IMR-90 (cell line): ENCODE results near the gene ST6GALNAC3. TPM values are rescaled to one million over a fixed set of nuclear protein-coding genes. Genes with fewer than 3 reads are reported as not detected.

ENCODE experiments used
- ATAC-seq: fragments of 200-7000 bp; cut with Tn5 transposase; 2 replicates; pipeline ENCODE4 v1.9.1; 2020; ENCODE audit warnings: low read depth, mild to moderate bottlenecking, moderate library complexity
- BruUV-seq: library from RNA; stranded (reverse); fragments of 400-500 nt; replicated peaks from 2 replicates; lab custom pipeline; 2021; lab: Mats Ljungman, UMichigan
- CTCF ChIA-PET: fragments of 300-600 bp; formaldehyde crosslinking; extraction: SDS; loops from one replicate; lab custom pipeline; 2021; ENCODE audit warnings: antibody characterized with exemption; lab: Yijun Ruan, JAX
- POLR2A ChIA-PET: fragments of 300-600 bp; sonication (Branson Sonifier 250); formaldehyde crosslinking; loops from one replicate; lab custom pipeline; 2022; ENCODE audit warnings: antibody characterized with exemption; ENCODE audit not compliant: unreplicated experiment; lab: Charles Lee
- DNase-seq: peaks from one replicate; pipeline ENCODE4 v3.0.0; 2013
- H2AFZ ChIP-seq: replicated peaks from 2 replicates; pipeline ENCODE3; 2013; ENCODE audit warnings: low read length, mild to moderate bottlenecking; ENCODE audit not compliant: poor library complexity
- H2AK5ac ChIP-seq: 2 replicates; pipeline ENCODE4 v1.6.1; 2013; ENCODE audit warnings: low read depth, low read length, inconsistent platforms
- H2AK9ac ChIP-seq: replicated peaks from 2 replicates; pipeline ENCODE3; 2013; ENCODE audit warnings: mild to moderate bottlenecking, low read depth, low read length, moderate library complexity; ENCODE audit not compliant: poor library complexity
- H2BK120ac ChIP-seq: 2 replicates; pipeline ENCODE4 v1.6.1; 2013; ENCODE audit warnings: low read depth, low read length, inconsistent platforms
- H2BK15ac ChIP-seq: 3 replicates; pipeline ENCODE4 v1.6.1; 2013; ENCODE audit warnings: low read depth, low read length, inconsistent platforms
- H2BK20ac ChIP-seq: 2 replicates; pipeline ENCODE4 v1.6.1; 2013; ENCODE audit warnings: low read depth, mild to moderate bottlenecking, inconsistent platforms, low read length, moderate library complexity
- H2BK5ac ChIP-seq: 2 replicates; pipeline ENCODE4 v1.6.1; 2013; ENCODE audit warnings: mild to moderate bottlenecking, low read depth, low read length, inconsistent platforms; ENCODE audit not compliant: poor library complexity, severe bottlenecking
- H3K14ac ChIP-seq: replicated peaks from 2 replicates; pipeline ENCODE4 v1.6.1; 2013; ENCODE audit warnings: low read depth, low read length, inconsistent platforms
- H3K18ac ChIP-seq: 2 replicates; pipeline ENCODE4 v1.6.1; 2013; ENCODE audit warnings: low read depth, low read length, control low read depth
- H3K23ac ChIP-seq: 2 replicates; pipeline ENCODE4 v1.6.1; 2013; ENCODE audit warnings: low read depth, low read length, inconsistent platforms
- H3K27ac ChIP-seq: 2 replicates; pipeline ENCODE4 v1.5.1; 2013; ENCODE audit warnings: mild to moderate bottlenecking, control low read depth, low read length; ENCODE audit not compliant: insufficient read depth
- H3K27me3 ChIP-seq: 2 replicates; pipeline ENCODE4 v1.6.1; 2013; ENCODE audit warnings: low read length; ENCODE audit not compliant: control insufficient read depth, insufficient read depth
- H3K36me3 ChIP-seq: 2 replicates; pipeline ENCODE4 v1.6.1; 2013; ENCODE audit warnings: low read length, mixed read lengths; ENCODE audit not compliant: control insufficient read depth, insufficient read depth
- H3K4ac ChIP-seq: 2 replicates; pipeline ENCODE4 v1.6.1; 2013; ENCODE audit warnings: low read depth, low read length, inconsistent platforms
- H3K4me1 ChIP-seq: 2 replicates; pipeline ENCODE4 v1.6.1; 2013; ENCODE audit warnings: low read length, mixed read lengths; ENCODE audit not compliant: control insufficient read depth, insufficient read depth
- H3K4me2 ChIP-seq: 2 replicates; pipeline ENCODE4 v1.6.1; 2013; ENCODE audit warnings: low read depth, mild to moderate bottlenecking, control low read depth, low read length, moderate library complexity
- H3K4me3 ChIP-seq: 2 replicates; pipeline ENCODE4 v1.5.1; 2013; ENCODE audit warnings: low read depth, mild to moderate bottlenecking, control low read depth, low read length, moderate library complexity; ENCODE audit not compliant: insufficient read depth
- H3K56ac ChIP-seq: 2 replicates; pipeline ENCODE4 v1.6.1; 2013; ENCODE audit warnings: low read length, inconsistent platforms; ENCODE audit not compliant: insufficient read depth; ENCODE audit errors: extremely low read depth
- H3K79me1 ChIP-seq, 2 experiments: 2 replicates each; pipeline ENCODE4 v1.6.1; 2013; ENCODE audit warnings: low read length in 2 of 2, inconsistent platforms in 1 of 2, low read depth in 1 of 2
- H3K9ac ChIP-seq: 2 replicates; pipeline ENCODE4 v1.6.1; 2013; ENCODE audit warnings: low read depth, low read length, control low read depth
- H3K9me1 ChIP-seq: 2 replicates; pipeline ENCODE4 v1.6.1; 2013; ENCODE audit warnings: low read length, inconsistent platforms; ENCODE audit not compliant: insufficient read depth
- H3K9me3 ChIP-seq: 2 replicates; pipeline ENCODE4 v1.6.1; 2013; ENCODE audit warnings: low read length; ENCODE audit not compliant: control insufficient read depth, insufficient read depth
- H4K20me1 ChIP-seq: 2 replicates; pipeline ENCODE4 v1.6.1; 2013; ENCODE audit warnings: low read length, inconsistent platforms; ENCODE audit not compliant: insufficient read depth
- H4K5ac ChIP-seq: 2 replicates; pipeline ENCODE4 v1.6.1; 2013; ENCODE audit warnings: mild to moderate bottlenecking, low read depth, low read length, control low read depth
- H4K8ac ChIP-seq, 2 experiments: 2 replicates each; pipeline ENCODE4 v1.6.1; 2013; ENCODE audit warnings: low read depth in 2 of 2, low read length in 2 of 2, control low read depth in 1 of 2, inconsistent platforms in 1 of 2
- H4K91ac ChIP-seq: 2 replicates; pipeline ENCODE4 v1.6.1; 2013; ENCODE audit warnings: low read depth, low read length, inconsistent platforms; ENCODE audit not compliant: insufficient read depth
- BHLHE40 ChIP-seq: fragments of 150-350 bp; IDR thresholded peaks from 2 replicates; pipeline ENCODE4 v1.6.1; 2016; ENCODE audit warnings: mild to moderate bottlenecking, low read depth, low read length
- CEBPB ChIP-seq: IDR thresholded peaks from 2 replicates; pipeline ENCODE4 v1.6.1; 2012; ENCODE audit warnings: low read depth, low read length, improper control_type of control experiment
- MAFK ChIP-seq: IDR thresholded peaks from 2 replicates; pipeline ENCODE4 v1.6.1; 2012; ENCODE audit warnings: low read depth, low read length, improper control_type of control experiment
- MAZ ChIP-seq: IDR thresholded peaks from 2 replicates; pipeline ENCODE4 v1.6.1; 2012; ENCODE audit warnings: low read depth, mild to moderate bottlenecking, low read length, improper control_type of control experiment, moderate library complexity, borderline replicate concordance
- NFE2L2 ChIP-seq: fragments of 150-350 bp; IDR thresholded peaks from 2 replicates; pipeline ENCODE4 v1.6.1; 2016; ENCODE audit warnings: low read depth, mild to moderate bottlenecking, low read length
- RCOR1 ChIP-seq: IDR thresholded peaks from 2 replicates; pipeline ENCODE4 v1.6.1; 2012; ENCODE audit warnings: mild to moderate bottlenecking, low read length, improper control_type of control experiment; ENCODE audit not compliant: insufficient replicate concordance
- USF2 ChIP-seq: fragments of 150-350 bp; IDR thresholded peaks from 2 replicates; pipeline ENCODE4 v1.6.1; 2017; ENCODE audit warnings: mild to moderate bottlenecking, antibody characterized with exemption, low read length, low read depth
- WGBS, 2 experiments: methylation state at CpG; one replicate each; pipeline versions ENCODE4 v1.1.5 to v1.1.7; 2013; ENCODE audit warnings: missing lambda C conversion rate in 2 of 2; ENCODE audit not compliant: insufficient read length in 1 of 2; ENCODE audit errors: extremely low coverage in 2 of 2; 5-methylcytosine and 5-hydroxymethylcytosine counted together
- dilution Hi-C: fragments of 300-500 bp; cut with HindIII; formaldehyde crosslinking; loops from one replicate; pipeline ENCODE4 v1.14.3; 2018; ENCODE audit warnings: low sequenced_read_pairs; ENCODE audit not compliant: unreplicated experiment
- in situ Hi-C: fragments of 300-500 bp; cut with MboI; formaldehyde crosslinking; loops from 3 replicates; pipeline ENCODE4 v1.14.3; 2019; ENCODE audit warnings: low sequenced_read_pairs, inconsistent platforms, mixed read lengths
- intact Hi-C: fragments of 100-400 bp; cut with micrococcal nuclease; formaldehyde crosslinking; loops from 2 replicates; pipeline ENCODE4 v1.10.0; 2022
- polyA plus RNA-seq, 3 experiments: library from polyadenylated mRNA; depleted of rRNA; stranded (reverse); fragments of >200 nt; gene quantifications; 2 replicates each; pipeline ENCODE4 v1.2.3, GENCODE V29; 2012; ENCODE audit warnings: low replicate concordance in 1 of 3
- total RNA-seq: library from RNA; depleted of rRNA; stranded (reverse); fragments of >200 nt; gene quantifications from 2 replicates; pipeline ENCODE4 v1.2.3, GENCODE V29; 2012

ST6GALNAC3 gene
- total and polyA plus RNA-seq, 2 of the 4 experiments (the other 2 are of a cell fraction): 0.65 to 1.3 TPM

GRCh38 chr1:76033800-76034475, 40.6 kb upstream of the ST6GALNAC3 start:
- ChIA-PET CTCF (no interaction called here), POLR2A (no interaction called here)
- dilution Hi-C loops: no loop called here

More at GRCh38 chr1:76033800-76034475, 40.6 kb upstream of the ST6GALNAC3 start:
- no peaks in the 10 kb centered on the region for H3K4me1 ChIP-seq
- H3K4ac ChIP-seq: no peak overlapping the region
- no peak overlapping the region for H3K4me2 ChIP-seq
- DNase-seq: no peak
- no peaks in the 10 kb centered on the region for H3K79me1 ChIP-seq
- no peak overlapping the region for H4K5ac ChIP-seq
- no peak overlapping the region for H2BK15ac ChIP-seq
- H3K27ac ChIP-seq: no peak overlapping the region
- no peaks in the 10 kb centered on the region for H3K9me3 ChIP-seq
- no peak overlapping the region for H2AK5ac ChIP-seq
- no peak for TF ChIP-seq BHLHE40
- TF ChIP-seq MAFK: no peak
- no peak for TF ChIP-seq RCOR1
- TF ChIP-seq NFE2L2: no peak
- TF ChIP-seq USF2: no peak
- TF ChIP-seq CEBPB: no peak
- TF ChIP-seq MAZ: no peak
- no peak overlapping the region for H3K56ac ChIP-seq
- BruUV-seq: no TSS peak
- H2BK120ac ChIP-seq: no peak overlapping the region
- no peak overlapping the region for H2BK20ac ChIP-seq
- no peak overlapping the region for H2BK5ac ChIP-seq
- no peak for ATAC-seq
- H4K20me1 ChIP-seq: no peaks in the 10 kb centered on the region
- intact Hi-C loops: no loop called here
- H2AFZ ChIP-seq: no peak overlapping the region
- in situ Hi-C loops: no loop called here
- no peak overlapping the region for H3K14ac ChIP-seq
- H3K23ac ChIP-seq: no peak overlapping the region
- no peaks in the 10 kb centered on the region for H3K9me1 ChIP-seq
- no peak overlapping the region for H4K91ac ChIP-seq
- no peak overlapping the region for H3K4me3 ChIP-seq
- no peak overlapping the region for H4K8ac ChIP-seq
- peaks cover 2% of the 10 kb centered on the region; the same call in 1 of the 2 replicates for H3K27me3 ChIP-seq
- 100% methylated on average over 1 of the region's 3 CpGs; no CpG with 5 or more reads in 1 of the 2 experiments for WGBS, 2 experiments
- no peak overlapping the region for H3K9ac ChIP-seq
- H3K36me3 ChIP-seq: no peaks in the 10 kb centered on the region
- H3K18ac ChIP-seq: no peak overlapping the region
- H2AK9ac ChIP-seq: no peak overlapping the region
